K562 (cell line): Measurements from ENCODE around the gene FAM53B. TPM values are rescaled to one million over a fixed set of nuclear protein-coding genes. Genes with fewer than 3 reads are reported as not detected.

Source experiments
- ATAC-seq: fragments of 200-7000 bp; cut with Tn5 transposase; 3 replicates; pipeline ENCODE4 v1.9.1; 2020; ENCODE audit warnings: moderate library complexity
- BruUV-seq: library from RNA; stranded (reverse); fragments of 400-500 nt; replicated peaks from 2 replicates; lab custom pipeline; 2021; lab: Mats Ljungman, UMichigan
- CTCF ChIA-PET: fragments of 300-600 bp; formaldehyde crosslinking; extraction: SDS; loops from one replicate; lab custom pipeline; 2021; ENCODE audit warnings: low intra/inter-chr PET ratio; lab: Yijun Ruan, JAX
- POLR2A ChIA-PET: fragments of 300-600, 350-650 bp; sonication (Branson Sonifier 250); formaldehyde crosslinking; extraction: SDS; loops from one replicate; lab custom pipeline; 2021; ENCODE audit warnings: antibody characterized with exemption, inconsistent platforms; lab: Yijun Ruan, JAX
- DNase-seq, 4 experiments: peaks; one replicate each; pipeline versions ENCODE4 v3.0.0 to v3.0.0-alpha.2; 2011 to 2018; ENCODE audit warnings: low spot score in 3 of 4, mixed read lengths in 3 of 4; ENCODE audit errors: extremely low read depth in 1 of 4
- FAIRE-seq: peaks from 2 replicates; lab custom pipeline; 2011; peaks lifted over from hg19 to GRCh38; lab: Jason Lieb, UNC
- H2AFZ ChIP-seq: 2 replicates; pipeline ENCODE4 v1.6.0; 2011; ENCODE audit warnings: low read depth, low read length, control low read depth, inconsistent platforms
- H3K27ac ChIP-seq: fragments of 200-600 bp; 3 replicates; pipeline ENCODE4 v1.8.0; 2011; ENCODE audit warnings: low read depth, mild to moderate bottlenecking, control low read depth, inconsistent platforms, low read length, moderate library complexity, mixed read lengths; ENCODE audit errors: extremely low read depth
- H3K27me3 ChIP-seq, 2 experiments: fragments of 300-600 bp in 1 of 2; 2 replicates in 1 of 2; 3 replicates in 1 of 2; pipeline versions ENCODE4 v1.6.0 to v1.8.0; 2011; ENCODE audit warnings: inconsistent platforms in 2 of 2, low read length in 2 of 2, mild to moderate bottlenecking in 1 of 2, mixed read lengths in 1 of 2, moderate library complexity in 1 of 2; ENCODE audit not compliant: control insufficient read depth in 2 of 2, insufficient read depth in 2 of 2
- H3K36me3 ChIP-seq: fragments of 300-600 bp; 3 replicates; pipeline ENCODE4 v1.8.0; 2011; ENCODE audit warnings: mild to moderate bottlenecking, low read length, inconsistent platforms; ENCODE audit not compliant: control insufficient read depth, insufficient read depth
- H3K4me1 ChIP-seq, 2 experiments: fragments of 200-600 bp in 1 of 2; replicated peaks in 1 of 2; 2 replicates in 1 of 2; 3 replicates in 1 of 2; pipeline versions ENCODE4 v1.5.1 to v1.8.0; 2011; ENCODE audit warnings: inconsistent platforms in 2 of 2, low read length in 2 of 2, mild to moderate bottlenecking in 1 of 2, mixed read lengths in 1 of 2, moderate library complexity in 1 of 2; ENCODE audit not compliant: control insufficient read depth in 2 of 2, insufficient read depth in 2 of 2
- H3K4me2 ChIP-seq: 2 replicates; pipeline ENCODE4 v1.6.1; 2011; ENCODE audit warnings: low read length, control low read depth, inconsistent platforms, mixed read lengths; ENCODE audit not compliant: insufficient read depth
- H3K4me3 ChIP-seq: fragments of 200-600 bp; sonication (generic), shearing (Covaris generic); 2 replicates; pipeline ENCODE4 v1.5.1; 2016; ENCODE audit warnings: control low read depth, inconsistent platforms
- H3K79me2 ChIP-seq: fragments of 200-600 bp; 3 replicates; pipeline ENCODE4 v1.8.0; 2011; ENCODE audit warnings: low read length, inconsistent platforms; ENCODE audit not compliant: control insufficient read depth, insufficient read depth
- H3K9ac ChIP-seq, 2 experiments: 2 replicates each; pipeline versions ENCODE4 v1.6.0 to v1.6.1; 2011; ENCODE audit warnings: low read depth in 2 of 2, low read length in 2 of 2, control low read depth in 1 of 2, inconsistent platforms in 1 of 2, mild to moderate bottlenecking in 1 of 2, mixed read lengths in 1 of 2; ENCODE audit not compliant: insufficient read depth in 1 of 2
- H3K9me1 ChIP-seq: one replicate; pipeline ENCODE4 v1.6.0; 2011; ENCODE audit warnings: inconsistent platforms, mild to moderate bottlenecking, low read length, moderate library complexity; ENCODE audit not compliant: control insufficient read depth, insufficient read depth
- H3K9me3 ChIP-seq: replicated peaks from 2 replicates; pipeline ENCODE4 v1.5.1; 2011; ENCODE audit warnings: low read depth, low read length, inconsistent platforms; ENCODE audit not compliant: control insufficient read depth, insufficient read depth
- H4K20me1 ChIP-seq: replicated peaks from 2 replicates; pipeline ENCODE4 v1.6.1; 2011; ENCODE audit warnings: low read length, inconsistent platforms, mixed read lengths; ENCODE audit not compliant: control insufficient read depth, insufficient read depth
- CXXC5 ChIP-seq: fragments of 250-450 bp; sonication (Bioruptor Pico); IDR thresholded peaks from 2 replicates; pipeline ENCODE4 v1.8.0; 2022; ENCODE audit warnings: inconsistent platforms, mild to moderate bottlenecking, moderate library complexity
- EHMT2 ChIP-seq: fragments of 450-650 bp; IDR thresholded peaks from 2 replicates; pipeline ENCODE4 v1.6.1; 2018; ENCODE audit warnings: antibody characterized with exemption
- HEY1 ChIP-seq: fragments of 250-450 bp; sonication (Bioruptor Pico); IDR thresholded peaks from 2 replicates; pipeline ENCODE4 v1.5.0; 2020; ENCODE audit warnings: mild to moderate bottlenecking, moderate library complexity, borderline replicate concordance
- KDM2B ChIP-seq: fragments of 250-450 bp; sonication (Bioruptor Pico); IDR thresholded peaks from 2 replicates; pipeline ENCODE4 v1.8.0; 2021; ENCODE audit warnings: mild to moderate bottlenecking, moderate library complexity
- NELFE ChIP-seq: IDR thresholded peaks from 2 replicates; pipeline ENCODE4 v1.6.1; 2011; ENCODE audit warnings: mild to moderate bottlenecking; ENCODE audit not compliant: insufficient read depth, insufficient read length
- NFIC ChIP-seq: fragments of 450-650 bp; IDR thresholded peaks from 2 replicates; pipeline ENCODE4 v1.6.1; 2017; ENCODE audit warnings: mild to moderate bottlenecking, inconsistent platforms
- NR3C1 ChIP-seq: sonication (generic); formaldehyde crosslinking; IDR thresholded peaks from 2 replicates; pipeline ENCODE4 v1.8.1; 2022; ENCODE audit warnings: missing genetic modification reagents
- SAFB2 ChIP-seq: fragments of 200-400 bp; formaldehyde crosslinking; IDR thresholded peaks from 2 replicates; pipeline ENCODE4 v1.6.1; 2018; ENCODE audit warnings: borderline replicate concordance, low read length, low read depth, moderate library complexity; ENCODE audit not compliant: severe bottlenecking
- YY1 ChIP-seq, 3 experiments: IDR thresholded peaks; 2 replicates each; pipeline ENCODE4 v1.6.1; 2011; ENCODE audit warnings: low read length in 2 of 3, mild to moderate bottlenecking in 2 of 3, moderate library complexity in 2 of 3, borderline replicate concordance in 1 of 3, control low read depth in 1 of 3, low read depth in 1 of 3; ENCODE audit not compliant: insufficient read depth in 3 of 3, insufficient replicate concordance in 2 of 3, control insufficient read depth in 1 of 3, insufficient read length in 1 of 3; ENCODE audit errors: extremely low read depth in 1 of 3
- ZC3H4 ChIP-seq: sonication (generic); formaldehyde crosslinking; IDR thresholded peaks from 2 replicates; pipeline ENCODE4 v1.9.0; 2021; ENCODE audit warnings: missing genetic modification reagents, borderline replicate concordance
- ZNF24 ChIP-seq: fragments of 450-650 bp; IDR thresholded peaks from 2 replicates; pipeline ENCODE4 v1.6.1; 2016
- ZNF561 ChIP-seq: fragments of 450-650 bp; formaldehyde crosslinking; conservative IDR thresholded peaks from 2 replicates; pipeline ENCODE4 v1.4.0; 2020; ENCODE audit warnings: mild to moderate bottlenecking, moderate library complexity
- ZNF583 ChIP-seq: fragments of 250-450 bp; sonication (Bioruptor Pico); IDR thresholded peaks from 2 replicates; pipeline ENCODE4 v1.4.0; 2020
- WGBS: fragments of 100-300 bp; shearing (Covaris generic); methylation state at CpG from one replicate; pipeline ENCODE4 v1.1.6; 2016; ENCODE audit warnings: low coverage, mixed read lengths; ENCODE audit not compliant: insufficient coverage; ENCODE audit errors: missing lambda C conversion rate; 5-methylcytosine and 5-hydroxymethylcytosine counted together
- in situ Hi-C: fragments of 300-500 bp; cut with MboI; formaldehyde crosslinking; loops from 4 replicates; pipeline ENCODE4 v1.15.0; 2018; ENCODE audit warnings: inconsistent platforms, mixed read lengths
- intact Hi-C: fragments of 100-400 bp; cut with micrococcal nuclease; formaldehyde crosslinking; loops from 2 replicates; pipeline ENCODE4 v1.14.2; 2022
- polyA plus RNA-seq, 8 experiments: library from polyadenylated mRNA; depleted of rRNA in 4 of 8; stranded (reverse) in 5 of 8; unstranded in 3 of 8; fragments of >200 nt; fragmentation: Nextera tagmentation in 2 of 8; fragmentation: Illumina TruSeq in 1 of 8; extraction: Ambion mirVana in 2 of 8; extraction: Trizol in 1 of 8; gene quantifications; 2 replicates each; pipeline versions ENCODE4 v1.2.1 to v1.2.3, GENCODE V29; 2011 to 2014; ENCODE audit warnings: inconsistent platforms in 1 of 8, missing spikeins in 1 of 8
- total RNA-seq, 7 experiments: library from RNA; depleted of rRNA in 6 of 7; stranded (reverse); fragments of >200 nt in 6 of 7; fragmentation: Illumina TruSeq in 2 of 7; extraction: Trizol in 2 of 7; gene quantifications; 2 replicates each; pipeline versions ENCODE4 v1.2.1 to v1.2.3, GENCODE V29; 2011 to 2021; ENCODE audit warnings: low replicate concordance in 1 of 7
- TF ChIP-seq, protein P1 (sequence below): fragments of 450-650 bp; IDR thresholded peaks from 2 replicates; pipeline ENCODE4 v1.6.1; 2018; ENCODE audit not compliant: partially characterized antibody
- TF ChIP-seq, protein P2 (sequence below): fragments of 450-650 bp; formaldehyde crosslinking; IDR thresholded peaks from 2 replicates; pipeline ENCODE4 v1.4.0; 2022; ENCODE audit warnings: mild to moderate bottlenecking, moderate library complexity
- TF ChIP-seq, protein P3 (sequence below): IDR thresholded peaks from 2 replicates; pipeline ENCODE4 v1.6.1; 2016; ENCODE audit warnings: missing genetic modification characterization, missing compliant biosample characterization

The FAM53B gene
- total and polyA plus RNA-seq, 9 of the 15 experiments (the other 6 are each of a cell fraction or from before 2014, with no cell fraction given), result 0.03 to 16.5 (median 5.0) TPM

DNA sequence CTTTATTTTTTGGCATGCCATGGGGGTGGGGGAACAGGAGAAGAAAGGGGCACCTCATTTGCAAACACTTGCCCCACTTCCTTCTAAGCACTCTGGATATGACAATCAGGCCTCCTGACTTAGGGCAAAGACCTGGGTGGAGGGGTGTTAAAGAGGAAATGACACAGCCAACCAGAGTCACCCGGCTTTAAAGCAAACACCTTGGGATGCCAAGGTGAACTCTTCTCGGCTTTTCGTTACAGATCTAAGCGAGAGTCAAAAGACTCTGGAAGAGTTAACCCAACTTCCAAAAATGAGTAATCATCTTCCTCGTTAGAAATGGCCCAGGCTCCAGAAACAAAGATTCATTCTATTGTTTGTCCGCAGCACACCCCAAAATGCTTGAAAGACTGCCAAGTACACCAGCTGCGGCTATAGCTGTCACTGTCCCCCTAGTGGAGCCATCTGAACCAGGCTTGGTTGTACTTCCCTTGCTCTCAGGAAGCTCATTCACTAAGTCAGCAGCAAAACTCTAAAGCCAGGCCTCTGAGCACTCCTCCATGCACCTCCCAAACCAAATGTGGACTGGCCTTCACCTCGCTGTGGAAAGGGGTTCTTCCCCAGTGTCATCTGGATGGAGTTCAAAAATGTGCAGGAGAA is 24.8 kb downstream of the FAM53B start:
- DNase-seq, result peak in 3 of 4 experiments; percentile 24 to 51 (median 48)
- Histone ChIP-seq H3K9me3 (no peaks in the 10 kb centered on the region), H3K79me2 (peaks cover 47% of the 10 kb centered on the region), H3K36me3 (peaks cover 25% of the 10 kb centered on the region; the same call in 2 of the 3 replicates), H3K27ac (no peak overlapping the region), H4K20me1 (peaks cover 9% of the 10 kb centered on the region; the same call in 1 of the 2 replicates), H3K27me3 (no peaks in the 10 kb centered on the region), H3K4me1 (peaks cover 35 to 48% of the 10 kb centered on the region in 2 experiments), H3K9me1 (no peaks in the 10 kb centered on the region), H3K9ac (no peak overlapping the region), H2AFZ (no peak overlapping the region), H3K4me3 (no peak overlapping the region), H3K4me2 (no peak overlapping the region)
- POLR2A ChIA-PET, result interaction anchor here (0.6 to 3.1 kb wide), 8 partner anchors 10 to 97 kb away, joined by 3 to 14 read pairs (median 4); no protein-coding TSS in a partner anchor
- peak; percentile 78 for FAIRE-seq
- intact Hi-C loops (loop anchor here (2.0 kb wide), 1 partner anchor 21 kb away; no protein-coding TSS in a partner anchor), in situ Hi-C loops (no loop called here)
- CTCF ChIA-PET, result no interaction called here
- WGBS, result 63% methylated on average over 8 of the region's 8 CpGs
- ATAC-seq, result peak; percentile 29; the same call in 2 of the 3 replicates
- no TSS peak for BruUV-seq
- TF ChIP-seq HEY1 (no peak), SAFB2 (no peak), NELFE (no peak), NFIC (peak; percentile 74), ZNF583 (no peak), KDM2B (CRISPR knock-in tag) (no peak), CXXC5 (CRISPR knock-in tag) (0 out of 2 replicates have a peak, but pooled peaks have one; percentile 17), EHMT2 (no peak), NR3C1 (no peak), ZC3H4 (CRISPR knock-in tag) (no peak), ZNF24 (peak; percentile 60; the same call in 1 of the 2 replicates), ZNF561 (no peak), YY1 (IDR thresholded peaks at IDR 0.05; ENCODE audit: borderline replicate concordance in 1 of 3, control insufficient read depth in 1 of 3, extremely low read depth in 1 of 3, insufficient read depth in 3 of 3, insufficient read length in 1 of 3, insufficient replicate concordance in 2 of 3, low read depth in 1 of 3, low read length in 2 of 3) (no peak)
- TF ChIP-seq, protein P1, sequence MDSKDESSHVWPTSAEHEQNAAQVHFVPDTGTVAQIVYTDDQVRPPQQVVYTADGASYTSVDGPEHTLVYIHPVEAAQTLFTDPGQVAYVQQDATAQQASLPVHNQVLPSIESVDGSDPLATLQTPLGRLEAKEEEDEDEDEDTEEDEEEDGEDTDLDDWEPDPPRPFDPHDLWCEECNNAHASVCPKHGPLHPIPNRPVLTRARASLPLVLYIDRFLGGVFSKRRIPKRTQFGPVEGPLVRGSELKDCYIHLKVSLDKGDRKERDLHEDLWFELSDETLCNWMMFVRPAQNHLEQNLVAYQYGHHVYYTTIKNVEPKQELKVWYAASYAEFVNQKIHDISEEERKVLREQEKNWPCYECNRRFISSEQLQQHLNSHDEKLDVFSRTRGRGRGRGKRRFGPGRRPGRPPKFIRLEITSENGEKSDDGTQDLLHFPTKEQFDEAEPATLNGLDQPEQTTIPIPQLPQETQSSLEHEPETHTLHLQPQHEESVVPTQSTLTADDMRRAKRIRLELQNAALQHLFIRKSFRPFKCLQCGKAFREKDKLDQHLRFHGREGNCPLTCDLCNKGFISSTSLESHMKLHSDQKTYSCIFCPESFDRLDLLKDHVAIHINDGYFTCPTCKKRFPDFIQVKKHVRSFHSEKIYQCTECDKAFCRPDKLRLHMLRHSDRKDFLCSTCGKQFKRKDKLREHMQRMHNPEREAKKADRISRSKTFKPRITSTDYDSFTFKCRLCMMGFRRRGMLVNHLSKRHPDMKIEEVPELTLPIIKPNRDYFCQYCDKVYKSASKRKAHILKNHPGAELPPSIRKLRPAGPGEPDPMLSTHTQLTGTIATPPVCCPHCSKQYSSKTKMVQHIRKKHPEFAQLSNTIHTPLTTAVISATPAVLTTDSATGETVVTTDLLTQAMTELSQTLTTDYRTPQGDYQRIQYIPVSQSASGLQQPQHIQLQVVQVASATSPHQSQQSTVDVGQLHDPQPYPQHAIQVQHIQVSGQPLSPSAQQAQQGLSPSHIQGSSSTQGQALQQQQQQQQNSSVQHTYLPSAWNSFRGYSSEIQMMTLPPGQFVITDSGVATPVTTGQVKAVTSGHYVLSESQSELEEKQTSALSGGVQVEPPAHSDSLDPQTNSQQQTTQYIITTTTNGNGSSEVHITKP, result no peak
- TF ChIP-seq, protein P2, sequence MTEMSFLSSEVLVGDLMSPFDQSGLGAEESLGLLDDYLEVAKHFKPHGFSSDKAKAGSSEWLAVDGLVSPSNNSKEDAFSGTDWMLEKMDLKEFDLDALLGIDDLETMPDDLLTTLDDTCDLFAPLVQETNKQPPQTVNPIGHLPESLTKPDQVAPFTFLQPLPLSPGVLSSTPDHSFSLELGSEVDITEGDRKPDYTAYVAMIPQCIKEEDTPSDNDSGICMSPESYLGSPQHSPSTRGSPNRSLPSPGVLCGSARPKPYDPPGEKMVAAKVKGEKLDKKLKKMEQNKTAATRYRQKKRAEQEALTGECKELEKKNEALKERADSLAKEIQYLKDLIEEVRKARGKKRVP (CRISPR knock-in tag), result no peak
- TF ChIP-seq, protein P3, sequence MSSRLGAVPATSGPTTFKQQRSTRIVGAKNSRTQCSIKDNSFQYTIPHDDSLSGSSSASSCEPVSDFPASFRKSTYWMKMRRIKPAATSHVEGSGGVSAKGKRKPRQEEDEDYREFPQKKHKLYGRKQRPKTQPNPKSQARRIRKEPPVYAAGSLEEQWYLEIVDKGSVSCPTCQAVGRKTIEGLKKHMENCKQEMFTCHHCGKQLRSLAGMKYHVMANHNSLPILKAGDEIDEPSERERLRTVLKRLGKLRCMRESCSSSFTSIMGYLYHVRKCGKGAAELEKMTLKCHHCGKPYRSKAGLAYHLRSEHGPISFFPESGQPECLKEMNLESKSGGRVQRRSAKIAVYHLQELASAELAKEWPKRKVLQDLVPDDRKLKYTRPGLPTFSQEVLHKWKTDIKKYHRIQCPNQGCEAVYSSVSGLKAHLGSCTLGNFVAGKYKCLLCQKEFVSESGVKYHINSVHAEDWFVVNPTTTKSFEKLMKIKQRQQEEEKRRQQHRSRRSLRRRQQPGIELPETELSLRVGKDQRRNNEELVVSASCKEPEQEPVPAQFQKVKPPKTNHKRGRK (tag), result 0 out of 2 replicates have a peak, but pooled peaks have one; percentile 3
